Measurements from ENCODE around the gene MYH9. TPM values are rescaled to one million over a fixed set of nuclear protein-coding genes. Genes with fewer than 3 reads are reported as not detected.

MYH9 gene
- total RNA-seq, 1 donor from 2014 or later = 277 TPM

GRCh38 chr22:36363349-36363981, 24.3 kb downstream of the MYH9 start:
- Mint-ChIP-seq H3K27ac (peak overlapping the region; percentile 91), H3K36me3 (peaks cover 9% of the 10 kb centered on the region), H3K4me1 (ENCODE audit: unreplicated experiment) (peaks cover 72% of the 10 kb centered on the region), H3K4me3 (peak overlapping the region; percentile 64), H3K9me3 (no peaks in the 10 kb centered on the region), H3K27me3 (no peaks in the 10 kb centered on the region)
- no peak for DNase-seq (ENCODE audit: extremely low spot score, unreplicated experiment)
- TF ChIP-seq CTCF (conservative IDR thresholded peaks at IDR 0.05) = no peak

- Mint-ChIP-seq H3K9me3 (no peaks in the 10 kb centered on the region), H3K4me1 (ENCODE audit: unreplicated experiment) (peaks cover 68% of the 10 kb centered on the region), H3K4me3 (peak overlapping the region; percentile 10), H3K27ac (peak overlapping the region; percentile 91), H3K36me3 (peaks cover 10% of the 10 kb centered on the region), H3K27me3 (no peaks in the 10 kb centered on the region)
- no peak for TF ChIP-seq CTCF (conservative IDR thresholded peaks at IDR 0.05)
- no peak for DNase-seq (ENCODE audit: extremely low spot score, unreplicated experiment)
Measured at GRCh38 chr22:36362932-36363331, 24.8 kb downstream of the MYH9 start.

- no peak for DNase-seq (ENCODE audit: extremely low spot score, unreplicated experiment)
- no peak for TF ChIP-seq CTCF (conservative IDR thresholded peaks at IDR 0.05)
- no peak overlapping the region for H3K4me3 Mint-ChIP-seq
- H3K4me1 Mint-ChIP-seq (ENCODE audit: unreplicated experiment) = peaks cover 68% of the 10 kb centered on the region
- peaks cover 10% of the 10 kb centered on the region for H3K36me3 Mint-ChIP-seq
- no peaks in the 10 kb centered on the region for H3K27me3 Mint-ChIP-seq
- H3K27ac Mint-ChIP-seq = peak overlapping the region; percentile 85
- no peaks in the 10 kb centered on the region for H3K9me3 Mint-ChIP-seq
Measured at GRCh38 chr22:36362075-36362474, 25.7 kb downstream of the MYH9 start.

- no peaks in the 10 kb centered on the region for H3K27me3 Mint-ChIP-seq
- peaks cover 65% of the 10 kb centered on the region for H3K4me1 Mint-ChIP-seq (ENCODE audit: unreplicated experiment)
- peaks cover 10% of the 10 kb centered on the region for H3K36me3 Mint-ChIP-seq
- TF ChIP-seq CTCF (conservative IDR thresholded peaks at IDR 0.05) = no peak
- no peaks in the 10 kb centered on the region for H3K9me3 Mint-ChIP-seq
- peak overlapping the region; percentile 38 for H3K4me3 Mint-ChIP-seq
- DNase-seq (ENCODE audit: extremely low spot score, unreplicated experiment) = no peak
- peak overlapping the region; percentile 85 for H3K27ac Mint-ChIP-seq
Measured at GRCh38 chr22:36360871-36361383, 26.8 kb downstream of the MYH9 start.

- Mint-ChIP-seq H3K4me3 (no peak overlapping the region), H3K27me3 (no peaks in the 10 kb centered on the region), H3K36me3 (peaks cover 13% of the 10 kb centered on the region), H3K27ac (peak overlapping the region; percentile 57), H3K9me3 (no peaks in the 10 kb centered on the region), H3K4me1 (ENCODE audit: unreplicated experiment) (peaks cover 72% of the 10 kb centered on the region)
- DNase-seq (ENCODE audit: extremely low spot score, unreplicated experiment) = no peak
- TF ChIP-seq CTCF (conservative IDR thresholded peaks at IDR 0.05) = no peak
Measured at GRCh38 chr22:36360011-36360410, 27.8 kb downstream of the MYH9 start.

Data from type B pancreatic cell (in vitro differentiated cells).